GM18867 (cell line): Measurements from ENCODE around the gene DKK1.

Source experiments
- ATAC-seq: cut with Tn5 transposase; IDR thresholded peaks from one replicate; pipeline ENCODE4 v1.9.1; 2021; ENCODE audit warnings: mild to moderate bottlenecking, moderate library complexity; ENCODE audit not compliant: unreplicated experiment

DKK1 gene

GRCh38 chr10:52313933-52314821, at the start of gene DKK1:
Gene DKK1, plus strand, starts transcription at chr10:52314281. Its CDS starts 154 bp downstream, at chr10:52314435.
- ATAC-seq: peak; percentile 39

- ATAC-seq: no peak
Measured at GRCh38 chr10:52265131-52265926, 48.8 kb upstream of the DKK1 start.

GRCh38 chr10:52266858-52267257, 47.2 kb upstream of the DKK1 start:
- no peak for ATAC-seq

DNA sequence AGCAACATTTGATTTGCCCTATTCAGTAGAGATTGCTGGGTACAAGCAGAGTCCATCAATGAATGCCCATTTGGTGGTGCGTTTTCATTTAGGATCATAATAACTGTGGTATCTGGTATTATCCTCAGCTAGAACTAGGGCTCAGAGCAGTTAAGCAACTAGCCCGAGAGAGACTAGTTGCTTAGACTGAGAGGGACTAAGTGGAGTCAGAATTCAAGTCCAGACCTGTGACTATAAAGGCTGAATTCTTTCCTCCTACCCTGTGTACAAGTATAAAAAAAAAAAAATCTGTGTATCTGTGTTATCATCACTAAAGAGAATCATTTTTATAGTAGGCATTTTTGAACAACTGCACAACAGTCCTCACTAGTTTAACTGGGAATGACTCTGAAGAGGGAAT, 45.3 kb upstream of the DKK1 start:
- no peak for ATAC-seq

DNA sequence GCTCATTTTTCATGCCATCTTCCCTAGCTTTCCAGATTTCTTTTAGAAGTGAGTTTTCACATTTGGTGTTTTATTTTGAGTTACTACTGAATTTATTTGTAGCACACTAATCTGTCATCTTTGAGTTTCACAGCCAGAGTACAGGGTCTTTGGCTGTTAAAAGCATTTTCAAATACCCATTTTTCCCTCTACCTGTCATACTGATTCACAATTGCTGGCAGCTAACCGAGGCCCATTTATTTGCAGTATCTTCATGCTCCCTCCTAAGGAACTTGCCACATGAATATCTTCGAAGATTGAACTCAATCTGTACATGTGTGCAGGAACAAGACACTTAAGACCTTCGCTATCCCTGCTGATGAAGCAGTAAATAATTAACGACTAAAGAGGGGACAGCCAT, 44.8 kb upstream of the DKK1 start:
- no peak for ATAC-seq

DNA sequence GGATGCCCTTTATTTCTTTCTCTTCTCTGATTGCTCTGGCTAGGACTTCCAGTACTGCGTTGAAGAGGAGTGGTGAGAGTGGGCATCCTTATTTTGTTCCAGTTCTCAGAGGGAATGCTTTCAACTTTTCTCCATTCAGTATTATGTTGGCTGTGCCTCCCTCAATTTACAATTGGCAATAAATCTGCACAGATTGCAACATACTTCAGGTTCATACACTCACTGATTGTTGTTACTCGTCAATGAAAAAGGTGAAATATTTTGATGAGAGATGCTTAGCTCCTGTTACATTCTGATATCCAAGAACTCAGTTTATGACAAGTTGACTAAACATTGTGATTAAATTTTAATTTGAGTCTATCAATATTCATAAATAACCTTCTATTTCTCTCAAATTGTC, 37.9 kb upstream of the DKK1 start:
- no peak for ATAC-seq

GRCh38 chr10:52276986-52277385, 37.1 kb upstream of the DKK1 start:
- ATAC-seq: no peak

- no peak for ATAC-seq
Measured at GRCh38 chr10:52279546-52279945, 34.5 kb upstream of the DKK1 start.

DNA sequence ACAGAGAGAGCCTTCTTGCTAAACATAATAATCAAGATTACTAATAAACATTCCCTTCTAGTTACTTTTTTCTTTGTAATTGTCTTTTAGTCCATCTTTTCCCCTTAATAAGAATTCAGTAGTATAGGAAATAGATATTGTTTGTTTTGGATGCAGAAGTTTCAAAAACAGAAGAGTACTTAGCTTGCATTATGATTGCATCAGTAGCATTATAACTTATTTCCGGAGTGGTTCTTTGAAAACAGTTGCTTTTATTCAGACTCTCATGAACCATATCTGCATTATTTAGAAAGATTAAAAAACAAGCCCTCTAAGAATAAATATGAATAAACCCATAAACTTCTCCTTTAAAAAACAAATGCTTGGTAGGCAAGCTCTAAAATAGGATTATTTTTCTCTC, 34.0 kb upstream of the DKK1 start:
- no peak for ATAC-seq

DNA sequence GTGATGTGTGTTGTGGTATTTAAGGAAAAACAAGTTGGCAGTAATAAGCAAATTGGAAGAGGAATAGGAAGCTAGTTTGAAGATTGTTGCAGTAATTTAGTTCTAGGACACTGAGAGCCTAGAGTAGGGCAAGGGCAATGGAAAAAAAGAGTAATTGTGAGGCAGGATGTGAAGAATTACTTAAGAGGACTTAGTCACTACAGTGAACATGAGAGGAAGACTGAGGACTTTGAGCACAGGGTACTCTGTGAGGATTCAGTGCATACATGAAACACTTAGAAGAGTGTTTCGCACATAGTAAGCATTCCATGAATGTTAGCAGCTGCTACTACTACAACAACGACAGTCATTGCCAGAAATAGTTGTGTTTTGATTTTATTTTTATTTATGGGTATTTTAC, 30.9 kb upstream of the DKK1 start:
- ATAC-seq: no peak

DNA sequence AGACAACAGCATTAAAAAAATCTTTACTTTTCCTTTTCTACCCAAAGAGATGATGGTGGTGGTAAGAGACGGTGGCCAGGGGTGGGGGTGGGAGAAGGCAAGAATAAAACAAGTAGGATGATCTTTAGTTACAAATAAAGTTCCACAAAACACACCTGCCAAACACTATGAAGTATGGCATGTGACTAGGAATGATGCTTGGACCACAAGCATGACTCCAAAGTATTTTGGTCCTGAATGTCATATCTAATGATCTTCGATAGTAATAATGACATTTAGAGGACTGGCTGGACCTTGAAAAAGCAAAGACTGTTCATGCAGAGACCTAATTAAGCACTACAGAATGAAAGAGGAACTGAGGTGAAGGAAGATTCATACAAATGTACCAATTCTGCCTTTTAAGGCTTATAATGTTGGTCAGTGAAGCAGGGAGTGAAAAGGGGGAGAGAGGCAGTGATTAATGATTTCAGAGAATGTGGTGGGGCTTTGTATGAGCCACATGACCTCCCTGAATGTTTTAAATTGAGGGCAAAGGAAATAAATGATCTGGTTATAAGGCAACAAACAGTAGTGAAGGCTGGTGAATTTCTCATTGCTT, 29.6 kb upstream of the DKK1 start:
- ATAC-seq: peak; percentile 80

DNA sequence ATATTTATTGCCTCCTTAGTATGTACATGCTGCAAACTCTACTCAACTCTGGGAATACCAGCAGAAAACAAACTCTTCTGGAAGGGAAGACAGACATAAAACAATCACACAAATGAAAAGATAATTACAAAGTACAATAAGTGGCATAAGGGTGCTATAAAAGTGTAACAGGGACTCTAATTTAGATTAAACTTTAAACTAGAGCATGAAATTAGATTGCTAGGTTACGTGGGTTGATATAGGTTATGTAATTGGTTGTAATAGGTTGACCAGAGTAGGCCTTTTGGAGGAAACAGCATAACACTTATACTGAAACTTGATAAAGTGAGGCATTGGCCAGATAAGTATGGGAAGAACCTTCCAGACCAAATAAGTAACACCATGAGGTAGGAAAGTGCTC, 26.2 kb upstream of the DKK1 start:
- no peak for ATAC-seq

GRCh38 chr10:52297747-52298146, 16.3 kb upstream of the DKK1 start:
- ATAC-seq: peak; percentile 87

DNA sequence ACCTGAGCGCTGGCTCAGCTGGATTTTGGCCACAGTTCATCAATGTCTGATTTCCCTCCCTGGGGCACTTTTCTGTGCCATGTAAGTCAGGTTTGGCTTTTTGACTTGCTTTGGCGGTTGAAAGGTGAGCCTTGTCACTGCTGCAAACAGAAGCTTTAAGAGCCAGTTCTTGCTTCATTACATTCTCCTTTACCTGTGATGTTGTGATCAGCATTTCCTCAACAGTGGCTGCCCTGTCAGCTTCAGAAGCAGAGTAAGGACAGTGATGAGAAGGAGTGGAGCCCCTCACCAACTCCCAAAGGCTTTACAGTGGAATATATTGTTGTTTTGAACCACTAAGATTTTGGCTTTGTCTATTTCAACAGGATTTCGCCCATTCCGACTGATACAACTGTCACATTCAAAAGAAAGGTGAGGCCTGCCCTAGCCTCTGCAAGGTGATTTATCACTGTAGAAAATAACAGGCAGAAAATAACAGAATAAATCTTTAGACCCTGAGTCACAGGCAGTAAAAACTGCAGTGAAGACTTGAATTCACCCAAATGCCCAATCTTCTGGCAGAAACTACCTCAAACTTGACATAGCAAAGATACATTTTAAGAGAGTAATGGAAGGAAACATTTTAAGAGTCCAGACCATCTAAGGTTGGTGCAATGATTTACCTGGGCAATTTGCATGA, 13.3 kb upstream of the DKK1 start:
- ATAC-seq: no peak

GRCh38 chr10:52308251-52309031, 5.6 kb upstream of the DKK1 start:
- ATAC-seq: peak; percentile 88

DNA sequence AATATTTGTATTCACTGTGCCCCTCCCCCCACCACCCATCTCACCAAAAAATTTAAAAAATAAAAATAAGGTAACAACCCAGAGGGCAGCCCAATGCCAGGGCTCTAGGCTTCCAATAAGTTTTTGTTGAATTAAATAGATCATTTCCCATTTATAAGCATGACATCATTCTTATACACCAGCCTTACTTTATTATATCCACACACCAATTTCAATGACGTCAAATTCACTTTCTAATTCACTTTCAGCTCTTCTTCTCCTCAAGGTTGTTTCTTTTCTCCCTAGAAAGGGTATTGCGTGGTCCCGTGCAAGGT, 1.2 kb upstream of the DKK1 start:
- ATAC-seq: no peak

GRCh38 chr10:52313256-52313932, 687 bp upstream of the DKK1 start:
- no peak for ATAC-seq

DNA sequence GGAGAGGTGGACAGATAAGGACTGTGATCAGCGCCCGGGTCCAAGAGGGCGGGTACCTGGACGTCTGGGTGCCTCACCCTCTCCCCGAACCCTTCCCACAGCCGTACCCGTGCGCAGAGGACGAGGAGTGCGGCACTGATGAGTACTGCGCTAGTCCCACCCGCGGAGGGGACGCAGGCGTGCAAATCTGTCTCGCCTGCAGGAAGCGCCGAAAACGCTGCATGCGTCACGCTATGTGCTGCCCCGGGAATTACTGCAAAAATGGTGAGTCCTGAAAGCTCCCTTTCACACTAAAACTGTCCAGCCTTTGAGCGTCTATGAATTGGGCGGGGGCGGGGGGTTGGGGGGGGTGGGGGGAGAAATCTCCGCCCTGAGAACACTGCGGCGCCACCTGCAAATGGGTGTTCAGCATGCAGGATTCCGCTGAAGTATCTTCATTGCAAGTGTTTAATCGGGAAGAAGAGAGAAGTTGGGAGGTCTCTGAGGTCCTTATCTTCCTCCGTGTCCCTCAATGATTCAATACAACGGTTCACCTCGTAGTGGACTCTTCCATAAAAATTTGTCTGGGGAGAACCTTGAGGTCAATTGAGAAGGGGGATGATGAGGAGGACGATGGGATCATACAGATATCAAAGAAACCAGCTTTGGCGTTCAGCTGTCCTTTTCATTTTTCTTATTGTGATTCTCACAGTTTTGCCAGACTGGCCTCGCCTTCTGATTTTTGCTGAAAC, 906 bp downstream of the DKK1 start:
- no peak for ATAC-seq

DNA sequence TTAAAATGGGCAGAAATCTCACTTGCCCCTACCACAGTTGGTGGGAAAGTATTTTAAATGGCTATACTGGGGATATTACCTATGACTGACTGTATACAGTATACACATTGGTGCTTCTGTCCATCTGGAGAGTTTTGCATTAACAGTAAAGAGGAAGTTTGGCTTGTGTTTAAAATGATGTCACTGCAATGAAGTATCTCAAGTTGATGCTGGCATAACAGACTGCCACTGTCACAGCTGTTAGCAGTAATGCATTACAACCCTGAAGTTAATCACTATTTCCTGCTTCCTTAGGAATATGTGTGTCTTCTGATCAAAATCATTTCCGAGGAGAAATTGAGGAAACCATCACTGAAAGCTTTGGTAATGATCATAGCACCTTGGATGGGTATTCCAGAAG, 1.9 kb downstream of the DKK1 start:
- ATAC-seq: no peak
